Activated T-cell treated with anti-CD3 and anti-CD28 coated beads for 24 hours (primary cell): Measurements from ENCODE around the gene RALGDS.
"Not testable (repeated sequence)": the region's sequence is repeated elsewhere in the genome, so short reads cannot be mapped to it uniquely, and the experiment has no call there.

Experiments used
- DNase-seq: peaks from one replicate; pipeline ENCODE4 v3.0.0-alpha.2; 2020; ENCODE audit warnings: low read depth

RALGDS gene

DNA sequence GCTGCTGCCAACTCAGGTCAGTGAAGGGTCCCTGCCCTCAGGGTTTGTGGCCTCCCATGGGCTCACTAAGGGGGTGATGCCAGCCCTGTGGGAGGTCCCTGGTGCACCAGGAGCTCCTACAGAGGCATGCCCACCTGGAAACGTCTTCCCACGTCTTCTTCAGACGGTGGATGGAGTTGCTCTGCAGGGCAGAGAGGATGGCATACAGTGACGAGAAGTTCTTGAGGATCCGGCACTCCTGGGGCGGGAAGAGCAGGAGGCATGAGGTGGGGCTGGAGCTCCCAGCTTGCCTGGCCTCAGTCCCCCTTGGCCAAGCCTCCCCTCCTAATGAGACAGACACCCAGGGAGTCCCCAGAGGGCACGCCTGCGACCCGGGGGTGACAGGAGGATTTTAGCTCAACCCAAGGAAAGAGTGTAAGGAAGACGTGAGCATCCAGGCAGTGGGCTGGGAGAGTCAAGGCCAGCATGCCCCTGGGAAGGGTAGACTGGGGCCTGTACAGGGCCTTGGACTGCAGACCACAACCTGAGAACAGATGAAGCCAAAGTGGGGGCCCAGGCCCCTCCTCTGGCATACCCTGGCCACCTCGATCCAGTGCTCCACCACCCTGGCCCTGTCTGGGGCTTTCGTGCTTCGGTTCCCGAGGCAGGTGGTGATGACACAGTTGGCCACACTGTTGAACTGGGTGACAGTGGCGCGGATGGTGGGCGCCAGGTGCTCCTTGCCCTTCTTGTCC lies 14.4 kb downstream of the RALGDS start:
- DNase-seq, result no peak

GRCh38 chr9:133105461-133105770 lies 15.6 kb downstream of the RALGDS start:
- DNase-seq, result no peak

- no peak for DNase-seq
Measured at GRCh38 chr9:133104718-133105460, 16.2 kb downstream of the RALGDS start.

DNA sequence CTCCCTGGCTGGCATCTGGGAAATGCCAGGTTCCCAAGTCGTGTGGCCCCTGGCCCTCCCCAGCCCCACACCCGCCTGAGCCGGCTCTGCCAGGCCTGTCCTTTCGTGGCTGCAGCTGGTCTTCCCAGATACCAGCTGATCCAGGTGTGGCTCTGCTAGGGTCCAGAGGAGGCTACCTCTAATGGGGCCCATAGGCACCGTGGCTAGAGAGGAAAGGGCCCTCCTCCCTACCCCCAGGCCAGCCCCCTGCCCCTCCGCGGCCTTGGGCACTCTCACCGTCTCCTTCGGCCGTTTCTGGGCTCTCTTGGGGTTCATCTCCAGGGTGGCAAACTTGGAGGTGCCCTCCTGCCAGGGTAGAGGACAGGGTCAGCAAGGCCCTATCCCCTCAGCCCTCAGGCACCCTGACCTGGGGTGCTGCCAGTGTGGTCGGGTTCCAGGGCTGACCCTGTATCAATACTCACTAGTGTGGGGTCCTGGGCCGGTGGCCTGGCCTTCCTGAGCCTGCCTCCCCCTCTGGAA lies 17.0 kb downstream of the RALGDS start:
- no peak for DNase-seq

- peak; percentile 37 for DNase-seq
Measured at GRCh38 chr9:133103183-133103986, 17.7 kb downstream of the RALGDS start.

GRCh38 chr9:133102190-133103021 lies 18.6 kb downstream of the RALGDS start:
- DNase-seq, result no peak

GRCh38 chr9:133101356-133102189 lies 19.5 kb downstream of the RALGDS start:
- DNase-seq, result no peak

DNA sequence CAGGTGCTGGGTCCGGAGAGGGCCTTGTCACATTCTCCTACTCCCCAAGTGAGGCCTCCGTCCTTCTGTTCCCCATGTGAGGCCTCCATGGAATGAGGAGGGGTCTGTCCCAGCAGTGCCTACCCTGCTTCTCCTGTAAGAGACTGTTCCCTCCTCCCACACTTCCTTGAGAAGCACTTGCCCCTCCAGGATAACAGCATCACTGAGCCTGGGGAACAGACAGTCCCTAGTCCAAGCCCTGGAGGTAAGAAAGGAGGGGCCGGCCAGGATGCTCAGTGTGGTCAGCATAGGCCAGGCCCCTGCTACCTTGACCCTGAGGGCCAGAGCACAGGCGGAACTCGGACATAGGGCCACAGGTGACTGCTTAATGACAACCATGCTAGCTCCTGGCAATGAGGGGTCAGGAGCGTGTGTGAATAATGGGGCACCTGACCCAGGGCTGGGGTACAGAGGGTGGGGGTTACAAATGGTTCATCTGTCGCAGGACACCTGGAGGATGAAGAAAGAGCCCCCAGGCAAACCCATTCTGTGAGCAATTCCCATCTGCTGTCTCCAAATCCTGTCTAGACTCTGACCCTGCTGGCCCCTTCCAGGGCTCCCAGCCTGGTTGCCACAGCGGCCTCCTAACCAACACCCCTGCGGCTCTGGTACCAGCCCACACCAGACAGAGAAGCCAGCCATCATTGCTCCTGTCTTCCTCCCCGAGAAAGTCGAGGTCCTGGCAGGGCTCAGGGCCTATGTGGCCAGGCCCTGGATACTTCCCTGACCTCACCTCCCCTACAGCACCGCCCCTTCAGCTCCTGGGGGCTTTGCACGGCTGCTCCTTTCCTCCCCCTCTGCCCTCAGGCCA lies 20.3 kb downstream of the RALGDS start:
- no peak for DNase-seq

GRCh38 chr9:133099726-133100505 lies 21.1 kb downstream of the RALGDS start:
- DNase-seq, result no peak

- DNase-seq, result no peak
Measured at GRCh38 chr9:133098871-133099270, 22.2 kb downstream of the RALGDS start.

GRCh38 chr9:133098104-133098754 lies 22.8 kb downstream of the RALGDS start:
- no peak for DNase-seq

GRCh38 chr9:133094842-133095393 lies 26.1 kb downstream of the RALGDS start:
- DNase-seq, result no peak

GRCh38 chr9:133094351-133094750 lies 26.7 kb downstream of the RALGDS start:
- not testable (repeated sequence) for DNase-seq

- no peak for DNase-seq
Measured at GRCh38 chr9:133090752-133091385, 30.2 kb downstream of the RALGDS start.

DNA sequence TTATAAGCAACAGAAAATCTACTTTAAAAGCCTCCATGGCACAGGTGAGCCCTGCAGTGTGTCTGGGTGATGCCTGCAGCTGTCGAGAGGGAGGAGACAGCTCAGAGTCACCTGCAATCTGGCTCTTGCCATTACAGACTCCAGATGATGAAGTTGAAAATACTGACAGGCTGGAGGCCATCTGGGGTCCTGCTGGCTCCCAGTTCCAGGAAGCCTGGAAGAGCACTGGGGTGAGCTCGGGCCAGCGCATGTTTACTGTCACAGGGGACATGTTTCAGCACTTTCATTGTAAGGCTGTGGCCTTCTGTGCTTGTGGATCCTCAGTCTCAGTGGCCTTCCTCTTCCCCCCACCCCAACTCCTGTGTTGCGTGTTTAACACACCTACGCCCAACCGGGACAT lies 30.9 kb downstream of the RALGDS start:
- no peak for DNase-seq

DNA sequence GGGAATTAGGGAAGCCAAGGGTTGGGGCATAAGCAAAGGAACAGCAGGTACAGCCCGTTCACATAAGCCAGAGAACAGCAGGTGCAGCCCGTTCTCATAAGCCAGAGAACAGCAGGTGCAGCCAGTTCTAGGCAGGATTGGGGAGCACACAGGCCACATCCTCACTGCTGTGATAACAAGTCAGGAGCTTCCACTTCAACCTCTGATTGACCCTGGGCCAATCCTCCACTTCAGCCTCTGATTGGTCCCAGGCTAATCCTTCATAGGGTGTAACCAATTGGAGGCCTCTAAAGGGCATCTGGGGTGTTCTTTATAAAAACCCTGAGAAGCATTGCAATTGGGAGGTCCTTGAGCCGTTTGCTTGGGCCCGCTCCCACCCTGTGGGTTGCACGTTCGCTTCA lies 31.8 kb downstream of the RALGDS start:
- no peak for DNase-seq

GRCh38 chr9:133088756-133089155 lies 32.3 kb downstream of the RALGDS start:
- DNase-seq, result no peak
